ENCODE results near the gene OSBPL10. TPM values are rescaled to one million over a fixed set of nuclear protein-coding genes. Genes with fewer than 3 reads are reported as not detected.
"Not testable (repeated sequence)": the region's sequence is repeated elsewhere in the genome, so short reads cannot be mapped to it uniquely, and the experiment has no call there.

Gene OSBPL10
- total RNA-seq, 1 donor from 2014 or later: 20.1 TPM

GRCh38 chr3:31696009-31696297 lies 285.1 kb downstream of the OSBPL10 start:
- H3K4me3 ChIP-seq (ENCODE audit: low read depth, low read length): no peak overlapping the region
- H3K27me3 ChIP-seq (ENCODE audit: control insufficient read depth, insufficient read depth, low read length): no peaks in the 10 kb centered on the region
- no peak for DNase-seq (ENCODE audit: low read depth)
- TF ChIP-seq, protein P1, sequence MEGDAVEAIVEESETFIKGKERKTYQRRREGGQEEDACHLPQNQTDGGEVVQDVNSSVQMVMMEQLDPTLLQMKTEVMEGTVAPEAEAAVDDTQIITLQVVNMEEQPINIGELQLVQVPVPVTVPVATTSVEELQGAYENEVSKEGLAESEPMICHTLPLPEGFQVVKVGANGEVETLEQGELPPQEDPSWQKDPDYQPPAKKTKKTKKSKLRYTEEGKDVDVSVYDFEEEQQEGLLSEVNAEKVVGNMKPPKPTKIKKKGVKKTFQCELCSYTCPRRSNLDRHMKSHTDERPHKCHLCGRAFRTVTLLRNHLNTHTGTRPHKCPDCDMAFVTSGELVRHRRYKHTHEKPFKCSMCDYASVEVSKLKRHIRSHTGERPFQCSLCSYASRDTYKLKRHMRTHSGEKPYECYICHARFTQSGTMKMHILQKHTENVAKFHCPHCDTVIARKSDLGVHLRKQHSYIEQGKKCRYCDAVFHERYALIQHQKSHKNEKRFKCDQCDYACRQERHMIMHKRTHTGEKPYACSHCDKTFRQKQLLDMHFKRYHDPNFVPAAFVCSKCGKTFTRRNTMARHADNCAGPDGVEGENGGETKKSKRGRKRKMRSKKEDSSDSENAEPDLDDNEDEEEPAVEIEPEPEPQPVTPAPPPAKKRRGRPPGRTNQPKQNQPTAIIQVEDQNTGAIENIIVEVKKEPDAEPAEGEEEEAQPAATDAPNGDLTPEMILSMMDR (IDR thresholded peaks at IDR 0.05; ENCODE audit: insufficient read depth, low read length, poor library complexity, severe bottlenecking): no peak
- no peaks in the 10 kb centered on the region for H3K36me3 ChIP-seq (ENCODE audit: control insufficient read depth, insufficient read depth, low read length)

- DNase-seq (ENCODE audit: low read depth): no peak
- H3K27me3 ChIP-seq (ENCODE audit: control insufficient read depth, insufficient read depth, low read length): no peaks in the 10 kb centered on the region
- no peaks in the 10 kb centered on the region for H3K36me3 ChIP-seq (ENCODE audit: control insufficient read depth, insufficient read depth, low read length)
- H3K4me3 ChIP-seq (ENCODE audit: low read depth, low read length): no peak overlapping the region
- TF ChIP-seq, protein P1 (IDR thresholded peaks at IDR 0.05; ENCODE audit: insufficient read depth, low read length, poor library complexity, severe bottlenecking): peak; percentile 22
Measured at GRCh38 chr3:31695280-31696008, 285.6 kb downstream of the OSBPL10 start.

GRCh38 chr3:31693346-31693745 lies 287.7 kb downstream of the OSBPL10 start:
- DNase-seq (ENCODE audit: low read depth): no peak
- Histone ChIP-seq H3K36me3 (ENCODE audit: control insufficient read depth, insufficient read depth, low read length) (no peaks in the 10 kb centered on the region), H3K4me3 (ENCODE audit: low read depth, low read length) (no peak overlapping the region), H3K27me3 (ENCODE audit: control insufficient read depth, insufficient read depth, low read length) (no peaks in the 10 kb centered on the region)
- TF ChIP-seq, protein P1 (IDR thresholded peaks at IDR 0.05; ENCODE audit: insufficient read depth, low read length, poor library complexity, severe bottlenecking): no peak

DNA sequence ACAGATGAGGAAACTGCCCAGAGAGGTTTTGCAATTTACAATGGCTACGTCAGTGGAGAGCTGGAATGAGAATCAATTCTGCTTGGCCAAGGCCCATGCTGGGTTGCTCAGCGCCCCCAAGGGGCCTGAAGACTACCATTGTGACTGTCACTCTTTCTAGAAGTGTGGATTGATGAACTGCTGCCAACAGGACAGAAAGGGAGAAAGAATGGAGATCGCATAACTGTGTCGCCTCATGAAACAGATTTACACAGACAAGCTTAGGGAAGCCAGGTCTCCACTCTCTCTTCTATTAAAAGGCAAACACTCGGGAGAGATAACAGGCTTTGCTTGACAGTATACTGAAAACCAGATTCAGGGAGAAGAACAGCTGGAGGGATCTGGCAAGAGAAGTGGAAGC lies 288.3 kb downstream of the OSBPL10 start:
- Histone ChIP-seq H3K36me3 (ENCODE audit: control insufficient read depth, insufficient read depth, low read length) (no peaks in the 10 kb centered on the region), H3K27me3 (ENCODE audit: control insufficient read depth, insufficient read depth, low read length) (no peaks in the 10 kb centered on the region), H3K4me3 (ENCODE audit: low read depth, low read length) (no peak overlapping the region)
- TF ChIP-seq, protein P1 (IDR thresholded peaks at IDR 0.05; ENCODE audit: insufficient read depth, low read length, poor library complexity, severe bottlenecking): no peak
- DNase-seq (ENCODE audit: low read depth): no peak

DNA sequence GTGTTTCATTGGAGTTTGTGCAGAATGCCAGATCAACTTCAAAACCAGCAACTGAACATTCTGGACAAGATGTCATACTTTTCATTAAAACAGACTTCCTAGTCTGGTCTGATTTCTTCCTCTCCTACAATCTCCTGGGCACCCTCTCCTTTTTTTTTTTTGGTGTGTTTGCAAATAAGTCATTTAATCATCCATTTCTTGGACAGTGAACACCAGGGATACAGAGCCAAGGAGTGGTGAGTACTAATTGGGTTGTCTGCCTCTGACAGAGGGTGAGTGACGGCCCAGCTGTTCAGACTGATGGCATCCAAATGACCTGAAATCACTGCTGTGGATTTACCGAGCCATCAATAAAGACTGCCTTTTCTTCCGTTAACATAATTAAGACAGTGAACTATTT lies 290.3 kb downstream of the OSBPL10 start:
- H3K36me3 ChIP-seq (ENCODE audit: control insufficient read depth, insufficient read depth, low read length): no peaks in the 10 kb centered on the region

GRCh38 chr3:31689523-31689922 lies 291.5 kb downstream of the OSBPL10 start:
- not testable (repeated sequence) for H3K27me3 ChIP-seq (ENCODE audit: control insufficient read depth, insufficient read depth, low read length); H3K36me3 ChIP-seq (ENCODE audit: control insufficient read depth, insufficient read depth, low read length); H3K4me3 ChIP-seq (ENCODE audit: low read depth, low read length)

More for the DNA sequence above, 290.3 kb downstream of the OSBPL10 start:
- Histone ChIP-seq H3K4me3 (ENCODE audit: low read depth, low read length) (no peak overlapping the region), H3K27me3 (ENCODE audit: control insufficient read depth, insufficient read depth, low read length) (no peaks in the 10 kb centered on the region)
- TF ChIP-seq, protein P1 (IDR thresholded peaks at IDR 0.05; ENCODE audit: insufficient read depth, low read length, poor library complexity, severe bottlenecking): no peak
- DNase-seq (ENCODE audit: low read depth): no peak

More at GRCh38 chr3:31689523-31689922, 291.5 kb downstream of the OSBPL10 start:
- not testable (repeated sequence) for DNase-seq (ENCODE audit: low read depth)

Data from kidney epithelial cell (primary cell).